HG03342 (cell line): ENCODE data around the gene ATRN.
"Not testable (repeated sequence)": the region's sequence is repeated elsewhere in the genome, so short reads cannot be mapped to it uniquely, and the experiment has no call there.

ENCODE experiments used
- ATAC-seq: cut with Tn5 transposase; IDR thresholded peaks from one replicate; pipeline ENCODE4 v1.9.1; 2021; ENCODE audit warnings: mild to moderate bottlenecking, moderate library complexity; ENCODE audit not compliant: unreplicated experiment

Gene ATRN

GRCh38 chr20:3470627-3471396, at the start of gene ATRN:
ATRN (plus strand) TSS chr20:3471018; CDS start chr20:3471108, 90 bp downstream.
- peak; percentile 86 for ATAC-seq

- ATAC-seq, result no peak
Measured at GRCh38 chr20:3421985-3422384, 48.8 kb upstream of the ATRN start.

GRCh38 chr20:3423126-3423525, 47.7 kb upstream of the ATRN start:
- no peak for ATAC-seq

- not testable (repeated sequence) for ATAC-seq
Measured at GRCh38 chr20:3426766-3427165, 44.1 kb upstream of the ATRN start.

- ATAC-seq, result peak; percentile 95
Measured at GRCh38 chr20:3430376-3431069, 40.3 kb upstream of the ATRN start.

- ATAC-seq, result no peak
Measured at GRCh38 chr20:3431109-3431508, 39.7 kb upstream of the ATRN start.

- ATAC-seq, result no peak
Measured at GRCh38 chr20:3432844-3433243, 38.0 kb upstream of the ATRN start.

GRCh38 chr20:3433744-3434143, 37.1 kb upstream of the ATRN start:
- ATAC-seq, result no peak

GRCh38 chr20:3434232-3434631, 36.6 kb upstream of the ATRN start:
- no peak for ATAC-seq

- ATAC-seq, result no peak
Measured at GRCh38 chr20:3436864-3437574, 33.8 kb upstream of the ATRN start.

- no peak for ATAC-seq
Measured at GRCh38 chr20:3446779-3447178, 24.0 kb upstream of the ATRN start.

- no peak for ATAC-seq
Measured at GRCh38 chr20:3447321-3447720, 23.5 kb upstream of the ATRN start.

GRCh38 chr20:3449319-3449718, 21.5 kb upstream of the ATRN start:
- ATAC-seq, result no peak

- ATAC-seq, result no peak
Measured at GRCh38 chr20:3452136-3452535, 18.7 kb upstream of the ATRN start.

GRCh38 chr20:3452690-3453089, 18.1 kb upstream of the ATRN start:
- no peak for ATAC-seq

GRCh38 chr20:3454831-3455230, 16.0 kb upstream of the ATRN start:
- no peak for ATAC-seq

- no peak for ATAC-seq
Measured at GRCh38 chr20:3456648-3457047, 14.2 kb upstream of the ATRN start.

GRCh38 chr20:3459881-3460307, 10.9 kb upstream of the ATRN start:
- no peak for ATAC-seq

GRCh38 chr20:3461211-3461771, 9.5 kb upstream of the ATRN start:
- no peak for ATAC-seq

- ATAC-seq, result no peak
Measured at GRCh38 chr20:3461911-3462677, 8.7 kb upstream of the ATRN start.

GRCh38 chr20:3464166-3464565, 6.7 kb upstream of the ATRN start:
- no peak for ATAC-seq
